HUES48 (cell line): ENCODE data around the gene MYADML2.
A peak's percentile ranks its signal among the peaks of the same experiment; 100 is the strongest.

ENCODE experiments used
- H3K27ac ChIP-seq: one replicate; pipeline ENCODE4 v1.7.0; 2013; ENCODE audit warnings: low read depth, low read length, inconsistent platforms
- H3K27me3 ChIP-seq: 2 replicates; pipeline ENCODE4 v1.6.1; 2013; ENCODE audit warnings: mild to moderate bottlenecking, low read length; ENCODE audit not compliant: control insufficient read depth, insufficient read depth
- H3K36me3 ChIP-seq: 2 replicates; pipeline ENCODE4 v1.6.1; 2013; ENCODE audit warnings: low read length; ENCODE audit not compliant: control insufficient read depth, insufficient read depth
- H3K4me1 ChIP-seq: 2 replicates; pipeline ENCODE4 v1.6.1; 2013; ENCODE audit warnings: mild to moderate bottlenecking, low read length; ENCODE audit not compliant: control insufficient read depth, insufficient read depth
- H3K4me3 ChIP-seq: 2 replicates; pipeline ENCODE4 v1.5.1; 2013; ENCODE audit warnings: mild to moderate bottlenecking, low read depth, low read length
- H3K9ac ChIP-seq: 2 replicates; pipeline ENCODE4 v1.6.1; 2013; ENCODE audit warnings: mild to moderate bottlenecking, low read depth, low read length, moderate library complexity
- H3K9me3 ChIP-seq: 2 replicates; pipeline ENCODE4 v1.6.1; 2013; ENCODE audit warnings: low read length; ENCODE audit not compliant: control insufficient read depth, insufficient read depth

The MYADML2 gene

DNA sequence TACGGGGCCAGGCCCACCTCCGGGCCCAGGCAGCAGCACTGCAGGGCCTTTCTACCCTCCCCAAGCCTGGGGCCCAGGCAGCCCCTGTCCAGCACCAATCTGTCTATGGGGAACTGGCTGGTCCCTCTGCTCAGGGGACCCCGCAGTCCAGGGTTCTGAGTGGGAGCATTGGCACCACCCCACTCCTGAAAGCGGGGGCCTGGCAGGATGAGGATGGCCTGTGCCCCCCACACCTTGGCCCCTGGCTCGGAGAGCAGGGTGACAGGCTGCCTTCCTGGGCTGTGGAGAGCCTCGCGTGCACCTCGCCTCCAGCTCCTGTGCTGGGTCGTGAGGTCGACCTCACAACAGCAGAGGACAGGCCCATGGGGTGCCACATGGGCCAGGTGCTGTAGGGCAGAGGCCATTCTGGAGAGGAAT, 43.6 kb downstream of the MYADML2 start:
- Histone ChIP-seq H3K9me3 (no peaks in the 10 kb centered on the region), H3K4me1 (no peaks in the 10 kb centered on the region), H3K27me3 (peaks cover 24% of the 10 kb centered on the region), H3K27ac (no peak overlapping the region), H3K36me3 (peaks cover 29% of the 10 kb centered on the region), H3K9ac (no peak overlapping the region), H3K4me3 (no peak overlapping the region)

- Histone ChIP-seq H3K27ac (no peak overlapping the region), H3K36me3 (peaks cover 30% of the 10 kb centered on the region), H3K9ac (no peak overlapping the region), H3K27me3 (peaks cover 24% of the 10 kb centered on the region), H3K4me3 (peak overlapping the region; percentile 54; the same call in 1 of the 2 replicates), H3K9me3 (no peaks in the 10 kb centered on the region), H3K4me1 (no peaks in the 10 kb centered on the region)
These were observed 44.2 kb downstream of the MYADML2 start for GRCh38 chr17:81902653-81903414.

GRCh38 chr17:81902023-81902652, 44.9 kb downstream of the MYADML2 start, which contains the start of gene NPB:
NPB (plus strand) TSS chr17:81902238; CDS start chr17:81902278, 40 bp downstream.
- no peaks in the 10 kb centered on the region for H3K9me3 ChIP-seq
- H3K27ac ChIP-seq: no peak within 1 kb of the TSS
- no peaks in the 10 kb centered on the region for H3K4me1 ChIP-seq
- H3K4me3 ChIP-seq: peak within 1 kb of the TSS; percentile 54; the same call in 1 of the 2 replicates
- H3K36me3 ChIP-seq: peaks cover 36% of the 10 kb centered on the region
- no peak within 1 kb of the TSS for H3K9ac ChIP-seq
- H3K27me3 ChIP-seq: peaks cover 24% of the 10 kb centered on the region

- Histone ChIP-seq H3K27ac (no peak overlapping the region), H3K27me3 (peaks cover 24% of the 10 kb centered on the region), H3K36me3 (peaks cover 41% of the 10 kb centered on the region), H3K4me3 (peak overlapping the region; percentile 42; the same call in 1 of the 2 replicates), H3K9ac (no peak overlapping the region), H3K9me3 (no peaks in the 10 kb centered on the region), H3K4me1 (no peaks in the 10 kb centered on the region)
These were observed 45.6 kb downstream of the MYADML2 start for GRCh38 chr17:81901167-81902022.

DNA sequence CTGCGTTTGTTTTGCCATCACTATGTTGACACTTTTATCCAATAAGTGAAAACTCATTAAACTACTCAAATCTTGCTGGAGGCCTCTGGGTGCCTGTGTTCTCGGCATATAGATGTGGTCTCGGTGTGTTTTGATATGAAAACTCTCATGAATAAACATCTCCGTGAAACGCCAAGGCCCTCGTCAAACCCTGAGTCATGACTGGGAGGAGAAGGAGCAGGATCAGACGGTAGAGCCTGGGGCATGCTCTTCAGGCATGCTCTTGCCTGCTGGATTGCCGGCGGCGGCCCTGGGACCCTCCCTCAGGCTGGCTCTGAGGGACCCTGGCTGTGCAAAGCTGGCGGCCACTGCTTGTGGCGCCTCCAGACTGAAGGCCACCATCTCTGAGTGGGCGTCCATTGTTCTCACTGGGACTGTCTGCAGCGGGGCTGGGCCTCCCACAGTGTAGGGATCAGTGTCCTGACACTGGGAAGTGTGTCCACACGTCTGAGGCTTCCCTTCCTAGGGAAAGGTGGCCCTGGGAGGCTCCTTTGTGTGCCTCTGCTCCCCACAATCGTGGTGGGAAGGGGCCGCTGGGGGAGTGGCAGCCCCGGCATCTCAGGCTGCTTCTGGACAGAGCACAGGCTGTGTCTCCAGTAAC, 46.7 kb downstream of the MYADML2 start:
- Histone ChIP-seq H3K27ac (no peak overlapping the region), H3K4me1 (no peaks in the 10 kb centered on the region), H3K4me3 (no peak overlapping the region), H3K9me3 (no peaks in the 10 kb centered on the region), H3K9ac (no peak overlapping the region), H3K36me3 (peaks cover 49% of the 10 kb centered on the region), H3K27me3 (peaks cover 24% of the 10 kb centered on the region)

DNA sequence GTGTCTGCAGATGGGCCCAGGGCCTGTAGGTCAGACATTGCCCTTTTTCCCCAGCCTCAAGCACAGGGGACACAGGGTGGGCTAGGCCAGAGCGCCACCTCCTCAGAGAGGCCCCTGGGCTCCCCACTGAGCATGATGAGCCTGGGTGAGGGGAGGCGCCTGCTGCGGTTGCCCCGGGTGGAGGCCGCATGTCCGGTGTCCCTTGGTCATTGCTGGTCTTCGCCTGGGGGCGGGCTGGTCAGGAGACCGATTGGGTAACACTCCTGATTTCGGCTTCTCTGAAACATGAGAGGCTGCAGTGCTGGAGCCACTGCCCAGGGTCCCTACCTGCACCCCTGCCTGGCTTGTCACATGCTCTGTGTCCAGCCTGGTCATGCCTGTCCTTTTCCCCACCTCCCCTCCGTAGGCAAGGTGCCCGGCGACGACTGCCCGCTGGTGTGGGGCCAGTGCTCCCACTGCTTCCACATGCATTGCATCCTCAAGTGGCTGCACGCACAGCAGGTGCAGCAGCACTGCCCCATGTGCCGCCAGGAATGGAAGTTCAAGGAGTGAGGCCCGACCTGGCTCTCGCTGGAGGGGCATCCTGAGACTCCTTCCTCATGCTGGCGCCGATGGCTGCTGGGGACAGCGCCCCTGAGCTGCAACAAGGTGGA, 47.4 kb downstream of the MYADML2 start:
- no peak overlapping the region for H3K4me3 ChIP-seq
- H3K27ac ChIP-seq: no peak overlapping the region
- H3K4me1 ChIP-seq: no peaks in the 10 kb centered on the region
- H3K36me3 ChIP-seq: peaks cover 53% of the 10 kb centered on the region
- peaks cover 24% of the 10 kb centered on the region for H3K27me3 ChIP-seq
- no peaks in the 10 kb centered on the region for H3K9me3 ChIP-seq
- H3K9ac ChIP-seq: no peak overlapping the region

GRCh38 chr17:81898885-81899284, 48.1 kb downstream of the MYADML2 start:
- H3K4me1 ChIP-seq: no peaks in the 10 kb centered on the region
- peak overlapping the region; percentile 27 for H3K27ac ChIP-seq
- H3K9me3 ChIP-seq: no peaks in the 10 kb centered on the region
- H3K9ac ChIP-seq: no peak overlapping the region
- no peak overlapping the region for H3K4me3 ChIP-seq
- peaks cover 55% of the 10 kb centered on the region for H3K36me3 ChIP-seq
- peaks cover 24% of the 10 kb centered on the region for H3K27me3 ChIP-seq

DNA sequence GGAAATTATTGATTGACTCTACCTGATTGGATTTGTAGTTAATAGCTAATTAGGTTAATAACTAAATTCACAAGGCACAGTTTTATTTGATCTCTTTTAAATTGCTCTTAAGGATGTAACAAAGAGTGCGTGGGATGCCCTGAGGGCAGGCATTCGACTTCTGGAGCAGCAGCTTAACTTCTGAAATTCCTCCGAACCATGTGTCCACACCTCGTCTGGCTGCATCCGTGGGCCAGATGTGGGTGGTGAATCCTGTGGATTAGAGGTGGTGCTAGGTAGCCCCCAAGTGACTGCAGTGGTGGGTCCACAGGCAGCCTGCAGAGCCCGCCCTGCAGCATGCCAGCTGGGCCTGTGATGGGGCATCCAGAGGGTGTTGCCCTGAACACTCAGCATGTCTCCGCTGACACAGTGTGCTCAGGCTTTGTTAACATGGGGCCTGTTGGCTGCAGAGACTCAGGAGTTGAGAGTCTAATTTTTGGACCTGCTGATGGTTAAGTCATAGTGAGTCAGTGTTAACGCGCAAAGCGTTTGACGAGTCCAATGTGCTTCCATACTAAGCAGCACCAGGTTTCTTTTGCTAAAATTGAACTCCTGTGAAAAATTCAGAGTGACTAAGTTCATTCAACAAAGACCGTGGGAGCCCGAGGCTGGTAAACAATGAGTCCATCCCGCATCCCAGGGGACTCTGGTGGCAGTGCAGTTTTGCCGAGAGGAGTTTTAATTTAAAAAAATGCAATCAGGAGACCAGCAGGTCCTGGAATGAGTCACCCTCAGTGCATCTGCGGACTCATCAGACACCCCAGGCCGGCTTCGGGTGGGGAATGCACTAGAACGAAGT, 48.8 kb downstream of the MYADML2 start:
- Histone ChIP-seq H3K9me3 (no peaks in the 10 kb centered on the region), H3K4me1 (no peaks in the 10 kb centered on the region), H3K27me3 (peaks cover 24% of the 10 kb centered on the region), H3K36me3 (peaks cover 59% of the 10 kb centered on the region), H3K9ac (no peak overlapping the region), H3K27ac (peak overlapping the region; percentile 55), H3K4me3 (no peak overlapping the region)

DNA sequence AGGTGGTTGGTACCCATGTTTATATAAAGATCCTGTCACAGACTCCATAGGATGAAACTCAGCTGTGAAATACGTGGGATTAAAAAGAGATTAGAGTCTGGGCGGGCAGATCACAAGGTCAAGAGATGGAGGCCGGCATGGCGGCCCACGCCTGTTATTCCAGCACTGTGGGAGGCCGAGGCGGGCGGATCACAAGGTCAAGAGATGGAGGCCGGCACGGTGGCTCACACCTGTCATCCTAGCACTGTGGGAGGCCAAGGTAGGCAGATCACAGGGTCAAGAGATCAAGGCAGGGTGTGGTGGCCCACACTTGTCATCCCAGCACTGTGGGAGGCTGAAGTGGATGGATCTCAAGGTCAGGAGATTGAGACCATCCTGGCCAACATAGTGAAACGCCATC, 51.6 kb downstream of the MYADML2 start:
- H3K36me3 ChIP-seq: peaks cover 59% of the 10 kb centered on the region
- H3K9ac ChIP-seq: no peak overlapping the region
- no peaks in the 10 kb centered on the region for H3K9me3 ChIP-seq
- no peaks in the 10 kb centered on the region for H3K4me1 ChIP-seq
- H3K4me3 ChIP-seq: no peak overlapping the region
- no peaks in the 10 kb centered on the region for H3K27me3 ChIP-seq
- no peak overlapping the region for H3K27ac ChIP-seq
